NCI-H2196 treated with DMSO at 0.1 percent for 48 hours (cell line): ENCODE data around the gene SCAMP2.

ENCODE experiments used
- DNase-seq: peaks from one replicate; lab custom pipeline; 2025; ENCODE audit not compliant: unreplicated experiment; lab: John Stamatoyannopoulos, UW

SCAMP2 gene

DNA sequence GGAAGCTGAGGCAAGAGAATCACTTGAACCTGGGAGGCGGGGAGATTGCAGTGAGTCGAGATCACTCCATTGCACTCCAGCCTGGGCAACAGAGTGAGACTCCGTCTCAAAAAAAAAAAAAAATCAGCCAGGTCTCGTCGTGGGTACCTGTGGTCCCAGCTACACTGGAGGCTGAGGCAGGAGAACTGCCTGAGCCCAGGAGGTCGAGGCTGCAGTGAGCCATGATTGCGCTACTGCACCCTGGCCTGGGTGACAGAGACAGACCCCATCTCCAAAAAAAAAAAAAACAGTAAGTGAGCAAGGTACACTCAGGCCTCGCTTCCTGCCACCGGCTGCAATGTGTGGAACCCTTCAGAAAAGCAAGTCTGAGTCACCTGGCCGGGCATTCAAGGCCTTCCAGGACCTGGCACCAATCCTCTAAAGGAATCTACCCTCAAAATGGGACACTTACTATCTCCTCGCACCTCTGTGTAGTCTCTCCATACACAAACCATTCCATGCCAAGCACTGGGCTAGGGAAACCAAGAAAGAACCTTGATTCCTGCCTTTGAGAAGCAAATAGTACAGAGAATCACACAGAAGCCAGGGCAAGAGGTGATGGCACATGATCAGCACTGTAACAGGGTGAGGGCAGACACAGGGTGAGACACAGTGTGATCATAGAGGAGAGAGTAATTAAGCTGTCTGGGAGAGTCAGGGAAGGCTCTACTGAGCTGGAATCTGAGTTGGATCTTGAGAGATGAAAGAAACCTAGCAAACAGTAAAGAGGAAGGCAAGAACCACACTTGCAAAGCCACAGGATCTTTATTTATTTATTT is 9.7 kb downstream of the SCAMP2 start:
- no peak for DNase-seq

DNA sequence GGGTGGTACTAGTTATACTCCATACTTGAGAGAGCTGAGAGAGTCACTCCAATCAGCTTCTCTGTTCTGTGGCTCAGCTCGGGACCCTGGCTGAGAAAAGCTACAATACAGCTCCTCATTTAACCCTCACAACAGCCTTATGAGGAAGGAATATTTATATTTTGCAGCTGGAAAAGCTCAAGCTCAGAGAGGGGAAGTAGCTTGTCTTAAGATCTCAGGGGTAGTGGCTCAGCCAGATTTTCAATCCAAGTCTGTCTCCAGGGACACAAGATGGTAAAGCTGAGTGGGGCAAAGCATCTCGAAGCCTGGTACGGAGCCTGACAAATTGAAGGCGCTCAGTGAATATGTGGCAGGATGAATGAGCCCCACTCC is 14.8 kb downstream of the SCAMP2 start:
- DNase-seq = no peak

- no peak for DNase-seq
Observed at GRCh38 chr15:74857671-74858368, 15.3 kb downstream of the SCAMP2 start.

- peak; percentile 33 for DNase-seq
Observed at GRCh38 chr15:74857082-74857655, 16.0 kb downstream of the SCAMP2 start.

GRCh38 chr15:74856537-74856936 is 16.6 kb downstream of the SCAMP2 start:
- no peak for DNase-seq

DNA sequence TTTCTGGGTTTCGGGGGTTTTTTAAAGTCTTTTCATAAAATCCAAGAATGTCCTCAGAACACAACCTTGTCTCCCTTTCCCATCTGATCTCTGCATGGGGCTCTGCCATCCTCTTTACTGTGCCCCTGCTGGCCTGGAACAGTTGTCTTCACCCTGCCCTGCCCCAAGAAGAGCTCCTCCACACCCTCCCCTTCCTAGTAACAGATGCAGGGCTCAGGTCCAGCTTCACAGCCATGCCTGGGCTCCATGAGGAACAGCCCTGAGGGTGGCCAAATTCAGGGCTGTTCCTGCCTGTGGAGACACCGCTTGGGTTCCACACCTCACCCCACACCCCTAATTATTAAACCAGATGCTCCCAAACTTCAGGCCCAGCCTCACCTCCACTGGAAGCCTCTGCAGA is 17.3 kb downstream of the SCAMP2 start:
- no peak for DNase-seq

- DNase-seq = no peak
Observed at GRCh38 chr15:74854453-74855022, 18.6 kb downstream of the SCAMP2 start.

- DNase-seq = no peak
Observed at GRCh38 chr15:74851960-74852359, 21.2 kb downstream of the SCAMP2 start.

GRCh38 chr15:74850393-74850792 is 22.8 kb downstream of the SCAMP2 start:
- no peak for DNase-seq

DNA sequence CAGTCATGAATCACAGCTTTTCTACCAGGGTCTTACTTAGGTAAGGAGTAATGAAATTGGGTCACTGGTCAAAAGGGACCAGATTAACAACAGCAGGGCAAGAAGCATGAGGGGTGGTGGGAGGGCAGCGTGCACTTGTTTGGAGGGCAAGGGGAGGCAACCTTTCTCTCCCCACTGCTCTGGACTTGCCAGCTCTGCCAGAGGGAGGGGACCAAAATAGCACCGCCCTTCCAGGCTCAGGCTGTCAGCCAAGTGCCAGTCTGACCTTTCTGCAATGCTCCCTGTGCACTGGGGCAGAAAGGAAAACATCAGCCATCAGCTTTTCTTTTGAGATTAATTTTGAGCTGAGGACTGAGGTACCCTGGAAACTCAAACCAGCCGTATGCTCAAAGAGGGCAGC is 25.7 kb downstream of the SCAMP2 start:
- no peak for DNase-seq

- no peak for DNase-seq
Observed at GRCh38 chr15:74845581-74845980, 27.6 kb downstream of the SCAMP2 start.

DNA sequence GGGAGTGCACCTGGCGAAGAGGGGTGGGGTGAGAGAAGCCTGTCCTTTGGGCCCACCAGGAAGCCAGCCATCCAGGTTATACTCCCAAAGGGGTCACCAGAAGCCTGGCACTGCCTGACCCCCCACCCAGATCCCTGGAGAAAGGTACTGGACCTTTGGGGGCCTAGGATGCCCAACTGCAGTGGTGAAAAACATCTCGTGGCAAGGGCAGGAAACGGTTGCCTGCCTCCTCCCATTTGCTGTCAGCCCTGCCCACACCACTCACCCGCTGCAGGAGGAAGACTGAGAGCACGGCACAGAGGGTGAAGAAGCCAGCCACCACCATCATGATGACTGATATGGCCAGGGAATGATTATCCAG is 28.0 kb downstream of the SCAMP2 start:
- DNase-seq = no peak

GRCh38 chr15:74844319-74845207 is 28.6 kb downstream of the SCAMP2 start:
- DNase-seq = no peak

DNA sequence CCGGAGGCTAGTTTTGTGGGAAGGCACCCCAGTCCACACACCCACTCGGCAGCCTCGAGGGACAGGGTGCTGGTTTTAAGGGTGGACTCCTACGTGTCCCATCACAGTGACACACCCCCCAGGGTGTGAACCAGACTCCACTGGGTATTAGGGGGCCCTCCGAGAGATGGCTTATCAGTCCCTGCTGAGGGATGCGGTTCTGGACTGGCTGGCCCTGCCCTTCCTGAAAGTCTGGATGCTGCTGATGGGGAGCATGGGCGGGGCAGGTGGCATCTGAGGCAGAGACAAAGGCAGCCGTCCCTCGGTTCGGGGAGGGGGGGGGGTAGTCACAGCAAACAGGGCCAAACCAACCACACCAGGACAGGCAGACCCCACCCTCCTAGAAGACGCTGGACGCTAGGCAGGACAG is 29.3 kb downstream of the SCAMP2 start:
- no peak for DNase-seq

GRCh38 chr15:74843445-74843828 is 29.7 kb downstream of the SCAMP2 start:
- DNase-seq = no peak

DNA sequence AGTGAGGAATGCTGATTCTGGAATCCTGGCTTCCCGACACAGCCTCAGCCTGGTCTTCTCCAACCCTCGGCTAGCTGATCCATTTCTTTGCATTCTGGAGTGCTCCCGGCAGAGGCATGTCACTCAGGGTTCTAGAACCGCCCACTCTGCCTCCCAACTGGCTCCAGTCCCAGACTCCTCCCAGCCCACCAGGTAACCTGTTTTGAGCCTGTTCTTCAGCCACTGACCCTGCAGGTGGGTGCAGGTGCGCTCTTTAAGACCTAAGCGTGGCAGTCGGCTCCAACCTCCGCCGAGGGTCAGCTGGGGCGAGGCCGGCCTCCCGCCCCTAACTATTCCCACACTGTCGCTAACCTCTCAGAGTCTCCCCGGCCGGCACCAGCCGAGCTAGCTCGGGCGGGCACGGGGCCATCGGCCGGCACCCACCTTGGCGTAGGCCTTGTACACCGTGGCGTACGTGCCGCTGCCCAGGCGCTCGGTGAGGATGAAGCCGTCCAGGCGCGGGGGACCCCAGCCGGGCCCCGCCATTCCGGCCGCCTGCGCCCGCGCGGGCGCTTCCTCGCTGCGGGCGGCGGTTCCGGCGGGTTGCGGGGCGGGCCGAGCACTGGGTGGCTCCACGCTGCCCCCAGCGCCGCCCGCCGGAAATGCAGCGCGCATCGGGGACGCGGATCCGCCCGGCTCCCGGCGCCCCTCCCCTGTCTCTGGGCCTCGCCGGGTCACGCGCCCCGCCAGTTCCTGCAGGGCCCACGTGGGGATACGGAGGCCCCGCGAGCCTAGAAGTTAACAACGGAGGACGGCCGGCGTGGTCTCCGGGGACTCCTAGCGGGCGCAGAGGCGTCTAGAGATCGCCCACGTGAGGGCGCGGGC is 30.4 kb downstream of the SCAMP2 start, which contains the start of gene ULK3:
Gene ULK3 (minus strand): TSS at position 576 of the 864 bp plus-strand sequence. CDS start 51 bp downstream, at position 525.
- DNase-seq = peak; percentile 61

DNA sequence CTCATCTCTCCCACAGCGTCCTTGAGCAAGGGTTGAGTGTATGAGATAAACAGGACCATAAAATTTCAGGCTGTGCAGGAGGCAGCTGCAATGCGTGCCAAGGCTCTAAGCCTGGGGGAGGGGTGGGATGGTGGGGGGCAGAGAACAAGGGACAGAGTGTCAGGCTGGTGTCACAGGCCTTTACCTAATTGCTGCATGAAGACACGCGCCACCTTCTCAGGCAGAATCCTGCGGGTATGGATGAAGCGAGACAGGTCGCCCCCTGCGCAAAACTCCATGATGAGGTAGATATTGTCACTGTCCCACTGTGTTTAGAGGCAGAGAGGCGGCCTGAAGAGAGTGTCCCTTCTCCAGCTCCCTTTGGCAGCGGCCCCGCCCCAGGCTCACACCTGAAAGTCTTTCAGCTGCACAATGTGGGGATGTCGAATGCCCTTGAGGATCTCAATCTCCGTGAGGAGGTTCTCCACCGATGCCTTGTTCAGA is 31.2 kb downstream of the SCAMP2 start:
- no peak for DNase-seq

GRCh38 chr15:74840851-74841775 is 32.1 kb downstream of the SCAMP2 start:
- DNase-seq = no peak
